Heart left ventricle (tissue), 13 donors: ENCODE results near the gene LRRTM4.

ENCODE experiments used
- CTCF ChIP-seq, 12 donors: fragments of 200-600 bp; sonication (generic) in 4 of 12; IDR thresholded peaks; one replicate each; pipeline versions ENCODE4 v1.5.0 to v1.8.0; 2018 to 2022; ENCODE audit warnings: antibody characterized with exemption in 12 of 12, mild to moderate bottlenecking in 5 of 12
- POLR2A ChIP-seq, 2 donors: fragments of 450-650 bp; IDR thresholded peaks; one replicate each; pipeline ENCODE4 v1.6.1; 2017; ENCODE audit warnings: antibody characterized with exemption in 2 of 2, mild to moderate bottlenecking in 2 of 2, moderate library complexity in 2 of 2
- donor health status: ischemic (EF 13 %, LVEDD 7.1; RV severe dilation, severe dysfunction).
- donor health status: DM: no; HTN: yes; CAD: no.
- donor health status: DM: no; HTN: no; CAD: no.
- donor health status: ischemic (EF 25% LVEDD 6.9; RV normal size, moderate dysfunction).
- donor health status: ischemic (EF 25% LVEDD 5.7; RV mildly dilated, moderate dysfunction).
- donor health status: ischemic (EF 35%, LVEDD 5.7; RV mildly dilated, moderate dysfunction).
- donor health status: nonischemic (EF 11% LVEDD 7.7; RV severe dilation, severe dysfunction).
- donor health status: DM: yes; HTN: yes; CAD: no.
- donor health status: PGD.
- donor health status: ischemic (EF 29% LVEDD 5.4; RV normal size, mild dysfunction).
- donor health status: nonischemic (EF 23%, LVEDD 6.1; RV moderate dilation, normal function).

GRCh38 chr2:77008853-77009252, 513.3 kb downstream of the LRRTM4 start:
- TF ChIP-seq CTCF (IDR thresholded peaks at IDR 0.05) (no peak), POLR2A (IDR thresholded peaks at IDR 0.05) (no peak)
